ENCODE results near the gene PLEKHD1. TPM values are rescaled to one million over a fixed set of nuclear protein-coding genes. Genes with fewer than 3 reads are reported as not detected.
A peak's percentile ranks its signal among the peaks of the same experiment; 100 is the strongest.

Gene PLEKHD1
- total and polyA plus RNA-seq, 2 donors (not counting 1 experiment from before 2014, with no cell fraction given) = 0.12 TPM

GRCh38 chr14:69439521-69440270, 44.8 kb upstream of the PLEKHD1 start:
- Histone ChIP-seq H2AFZ (ENCODE audit: insufficient read depth, low read depth, low read length, poor library complexity, severe bottlenecking) (no peak overlapping the region), H4K20me1 (ENCODE audit: control insufficient read depth, insufficient read depth, low read length, poor library complexity, severe bottlenecking) (peaks cover 5% of the 10 kb centered on the region), H3K4me3 (ENCODE audit: control extremely low read depth in 1 of 5, extremely low read depth in 1 of 5, insufficient read depth in 1 of 5, low read depth in 2 of 5, low read length in 4 of 5) (no peak overlapping the region), H3K79me2 (ENCODE audit: control insufficient read depth, insufficient read depth, low read length) (peaks cover 25% of the 10 kb centered on the region), H3K9me3 (ENCODE audit: control extremely low read depth in 1 of 3, control insufficient read depth in 2 of 3, insufficient read depth in 1 of 3, low read length in 2 of 3) (no peaks in the 10 kb centered on the region), H3K4me2 (replicated peaks; ENCODE audit: low read depth, low read length, poor library complexity, severe bottlenecking) (no peak overlapping the region), H3K27ac (ENCODE audit: low read length in 2 of 2) (no peak overlapping the region), H3K4me1 (ENCODE audit: control insufficient read depth in 2 of 2, insufficient read depth in 2 of 2, low read length in 2 of 2) (peaks cover 0 to 7% of the 10 kb centered on the region in 2 donors), H3K36me3 (replicated peaks in 1 of 2; ENCODE audit: control extremely low read depth in 1 of 2, control insufficient read depth in 1 of 2, extremely low read depth in 1 of 2, insufficient read depth in 2 of 2, low read length in 1 of 2) (peaks cover 5 to 26% of the 10 kb centered on the region in 2 experiments), H3K27me3 (replicated peaks in 1 of 4; ENCODE audit: control extremely low read depth in 1 of 4, control insufficient read depth in 3 of 4, insufficient read depth in 4 of 4, low read length in 3 of 4) (no peaks in the 10 kb centered on the region), H3K9ac (ENCODE audit: low read length) (no peak overlapping the region)
- CTCF ChIA-PET = no interaction called here
- intact Hi-C loops (cut with micrococcal nuclease) = no loop called here
- WGBS (ENCODE audit: insufficient coverage) = 97% methylated on average over 7 of the region's 12 CpGs
- H3K27me3 Mint-ChIP-seq = no peaks in the 10 kb centered on the region
- H3K4me1 Mint-ChIP-seq = peaks cover 26% of the 10 kb centered on the region
- TF ChIP-seq CTCF (IDR thresholded peaks at IDR 0.05) = no peak
- no peak overlapping the region for H3K27ac Mint-ChIP-seq
- no peak for DNase-seq
- no peak overlapping the region for H3K4me3 Mint-ChIP-seq
- H3K9me3 Mint-ChIP-seq (ENCODE audit: insufficient read depth) = no peaks in the 10 kb centered on the region
- POLR2A ChIA-PET = no interaction called here
- ATAC-seq (ENCODE audit: low read depth) = no peak

- WGBS (ENCODE audit: insufficient coverage) = 22% methylated on average over 5 of the region's 5 CpGs
- Histone ChIP-seq H3K9ac (ENCODE audit: low read length) (no peak overlapping the region), H3K79me2 (ENCODE audit: control insufficient read depth, insufficient read depth, low read length) (peaks cover 5% of the 10 kb centered on the region), H3K4me2 (replicated peaks; ENCODE audit: low read depth, low read length, poor library complexity, severe bottlenecking) (no peak overlapping the region), H3K27ac (ENCODE audit: low read length in 2 of 2) (no peak overlapping the region), H3K4me1 (ENCODE audit: control insufficient read depth in 2 of 2, insufficient read depth in 2 of 2, low read length in 2 of 2) (no peaks in the 10 kb centered on the region), H3K36me3 (replicated peaks in 1 of 2; ENCODE audit: control extremely low read depth in 1 of 2, control insufficient read depth in 1 of 2, extremely low read depth in 1 of 2, insufficient read depth in 2 of 2, low read length in 1 of 2) (peaks cover 5 to 28% of the 10 kb centered on the region in 2 experiments), H3K4me3 (ENCODE audit: control extremely low read depth in 1 of 5, extremely low read depth in 1 of 5, insufficient read depth in 1 of 5, low read depth in 2 of 5, low read length in 4 of 5) (no peak overlapping the region), H2AFZ (ENCODE audit: insufficient read depth, low read depth, low read length, poor library complexity, severe bottlenecking) (no peak overlapping the region), H3K27me3 (replicated peaks in 1 of 4; ENCODE audit: control extremely low read depth in 1 of 4, control insufficient read depth in 3 of 4, insufficient read depth in 4 of 4, low read length in 3 of 4) (no peaks in the 10 kb centered on the region), H3K9me3 (ENCODE audit: control extremely low read depth in 1 of 3, control insufficient read depth in 2 of 3, insufficient read depth in 1 of 3, low read length in 2 of 3) (no peaks in the 10 kb centered on the region), H4K20me1 (ENCODE audit: control insufficient read depth, insufficient read depth, low read length, poor library complexity, severe bottlenecking) (peaks cover 5% of the 10 kb centered on the region)
- POLR2A ChIA-PET = no interaction called here
- H3K9me3 Mint-ChIP-seq (ENCODE audit: insufficient read depth) = no peaks in the 10 kb centered on the region
- H3K27ac Mint-ChIP-seq = peak overlapping the region; percentile 1
- peak overlapping the region; percentile 14 for H3K4me3 Mint-ChIP-seq
- H3K4me1 Mint-ChIP-seq = peaks cover 12% of the 10 kb centered on the region
- no peaks in the 10 kb centered on the region for H3K27me3 Mint-ChIP-seq
- intact Hi-C loops (cut with micrococcal nuclease) = no loop called here
- TF ChIP-seq EZH2 (IDR thresholded peaks at IDR 0.05; ENCODE audit: borderline replicate concordance, insufficient read depth, low read depth, low read length, poor library complexity, severe bottlenecking) (no peak), CTCF (IDR thresholded peaks at IDR 0.05) (no peak)
- CTCF ChIA-PET = interaction anchor here (2.0 kb wide), 1 partner anchor 17 kb away, joined by 5 read pairs; no protein-coding TSS in a partner anchor
- ATAC-seq (ENCODE audit: low read depth) = peak; percentile 43
- no peak for DNase-seq
Measured at GRCh38 chr14:69441948-69442347, 42.6 kb upstream of the PLEKHD1 start.

All from B cell (primary cell).